Neural cell (in vitro differentiated cells): ENCODE measurements around the gene NACA. TPM values are rescaled to one million over a fixed set of nuclear protein-coding genes. Genes with fewer than 3 reads are reported as not detected.

Experiments
- H2AFZ ChIP-seq: fragments of 200-600, 300-800 bp; sonication (generic), shearing (Covaris generic); 2 replicates; pipeline ENCODE4 v1.6.0; 2014; ENCODE audit warnings: low read depth, mild to moderate bottlenecking, antibody characterized with exemption, low read length, moderate library complexity
- H3F3A ChIP-seq: fragments of 200-600 bp; shearing (Covaris generic); 2 replicates; pipeline ENCODE4 v1.6.1; 2016; ENCODE audit warnings: mild to moderate bottlenecking, moderate library complexity, mixed read lengths, antibody characterized with exemption, low read length; ENCODE audit not compliant: insufficient read depth, poor library complexity, severe bottlenecking
- H3K27ac ChIP-seq: fragments of 200-600, 300-800 bp; sonication (generic), shearing (Covaris generic); 2 replicates; pipeline ENCODE4 v1.5.1; 2014; ENCODE audit warnings: mild to moderate bottlenecking, low read length, moderate library complexity
- H3K27me3 ChIP-seq: fragments of 300-800, 200-600 bp; sonication (generic), shearing (Covaris generic); 2 replicates; pipeline ENCODE4 v1.6.0; 2014; ENCODE audit warnings: mild to moderate bottlenecking, low read depth, low read length, moderate library complexity; ENCODE audit not compliant: insufficient read depth
- H3K36me3 ChIP-seq: fragments of 300-800, 200-600 bp; sonication (generic), shearing (Covaris generic); 2 replicates; pipeline ENCODE4 v1.5.1; 2014; ENCODE audit warnings: mild to moderate bottlenecking, antibody characterized with exemption, low read length, moderate library complexity; ENCODE audit not compliant: insufficient read depth
- H3K4me2 ChIP-seq: fragments of 300-800, 200-600 bp; sonication (generic), shearing (Covaris generic); 2 replicates; pipeline ENCODE4 v1.6.0; 2014; ENCODE audit warnings: mild to moderate bottlenecking, low read length
- H3K4me3 ChIP-seq: fragments of 300-800, 200-600 bp; sonication (generic), shearing (Covaris generic); 2 replicates; pipeline ENCODE4 v1.5.1; 2014; ENCODE audit warnings: mild to moderate bottlenecking, low read length, moderate library complexity
- H3K79me2 ChIP-seq: fragments of 200-600 bp; shearing (Covaris generic); replicated peaks from 2 replicates; pipeline ENCODE4 v1.6.0; 2014; ENCODE audit warnings: mild to moderate bottlenecking, low read length, moderate library complexity; ENCODE audit not compliant: insufficient read depth
- H3K9ac ChIP-seq: fragments of 300-800, 200-600 bp; sonication (generic), shearing (Covaris generic); 2 replicates; pipeline ENCODE4 v1.6.1; 2016; ENCODE audit warnings: mild to moderate bottlenecking, low read length, mixed read lengths
- H3K9me2 ChIP-seq: fragments of 200-600 bp; shearing (Covaris generic); 2 replicates; pipeline ENCODE4 v1.6.1; 2016; ENCODE audit warnings: mild to moderate bottlenecking, low read length, mixed read lengths; ENCODE audit not compliant: insufficient read depth
- H3K9me3 ChIP-seq: fragments of 200-600, 300-800 bp; sonication (generic), shearing (Covaris generic); 2 replicates; pipeline ENCODE4 v1.6.1; 2016; ENCODE audit warnings: mild to moderate bottlenecking, mixed run types, low read length, moderate library complexity, mixed read lengths
- H4K20me1 ChIP-seq: fragments of 200-600 bp; shearing (Covaris generic); 2 replicates; pipeline ENCODE4 v1.6.1; 2016; ENCODE audit warnings: mild to moderate bottlenecking, mixed run types; ENCODE audit not compliant: insufficient read depth
- EP300 ChIP-seq: fragments of 450-650 bp; conservative IDR thresholded peaks from 2 replicates; pipeline ENCODE4 v1.6.1; 2014; ENCODE audit warnings: antibody characterized with exemption, mild to moderate bottlenecking, moderate library complexity; ENCODE audit not compliant: poor library complexity, severe bottlenecking
- EZH2 ChIP-seq: fragments of 200-600, 300-800 bp; shearing (Covaris generic), sonication (generic); IDR thresholded peaks from 2 replicates; pipeline ENCODE4 v1.6.1; 2014; ENCODE audit warnings: antibody characterized with exemption, low read length, borderline replicate concordance, mild to moderate bottlenecking; ENCODE audit not compliant: insufficient read depth, poor library complexity, severe bottlenecking
- MXI1 ChIP-seq: fragments of 450-650 bp; conservative IDR thresholded peaks from 2 replicates; pipeline ENCODE4 v1.6.1; 2014; ENCODE audit warnings: antibody characterized with exemption, mild to moderate bottlenecking; ENCODE audit not compliant: poor library complexity, severe bottlenecking
- POLR2AphosphoS5 ChIP-seq: IDR thresholded peaks from 2 replicates; pipeline ENCODE4 v1.6.1; 2012
- RAD21 ChIP-seq: fragments of 450-650 bp; conservative IDR thresholded peaks from 2 replicates; pipeline ENCODE4 v1.6.1; 2014; ENCODE audit warnings: antibody characterized with exemption, mild to moderate bottlenecking, moderate library complexity
- REST ChIP-seq: IDR thresholded peaks from 2 replicates; pipeline ENCODE4 v1.6.1; 2012; ENCODE audit warnings: borderline replicate concordance
- SMC3 ChIP-seq: fragments of 450-650 bp; conservative IDR thresholded peaks from 2 replicates; pipeline ENCODE4 v1.6.1; 2014; ENCODE audit warnings: antibody characterized with exemption, mild to moderate bottlenecking, moderate library complexity; ENCODE audit not compliant: poor library complexity
- TAF1 ChIP-seq: IDR thresholded peaks from 2 replicates; pipeline ENCODE4 v1.6.1; 2012; ENCODE audit warnings: low read depth
- polyA plus RNA-seq: library from polyadenylated mRNA; depleted of rRNA; stranded (reverse); fragments of >200 nt; gene quantifications from 2 replicates; pipeline ENCODE4 v1.2.3, GENCODE V29; 2014
- TF ChIP-seq, protein P1 (sequence below): fragments of 450-650 bp; IDR thresholded peaks from 2 replicates; pipeline ENCODE4 v1.5.1; 2014; ENCODE audit warnings: antibody characterized with exemption, mild to moderate bottlenecking, moderate library complexity; ENCODE audit not compliant: poor library complexity, severe bottlenecking

Gene NACA
- polyA plus RNA-seq, 1 donor from 2014 or later, result 1,797 TPM

DNA sequence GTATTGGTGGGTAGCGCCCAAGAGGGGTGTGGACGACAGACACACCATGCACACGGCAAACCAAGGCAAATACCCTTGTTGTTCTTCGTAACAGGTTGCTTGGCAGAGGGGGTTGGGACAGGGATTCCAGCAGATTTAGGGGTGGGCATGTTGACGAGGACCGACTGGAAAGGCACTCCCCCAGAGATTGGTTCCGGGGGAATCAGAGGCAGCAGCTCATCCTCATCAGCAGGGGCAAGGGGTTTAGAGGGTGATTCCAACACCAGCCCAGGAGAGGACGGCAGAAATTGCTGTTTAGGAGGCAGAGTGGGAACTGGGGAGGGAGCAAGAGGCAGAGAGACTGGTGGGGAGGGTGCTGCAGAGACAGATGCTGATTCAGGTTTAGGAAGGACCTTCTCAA lies 9.3 kb downstream of the NACA start:
- Histone ChIP-seq H3F3A (no peaks in the 10 kb centered on the region), H4K20me1 (no peaks in the 10 kb centered on the region), H3K4me2 (no peak overlapping the region), H3K27me3 (no peaks in the 10 kb centered on the region), H3K79me2 (peaks cover 20% of the 10 kb centered on the region), H3K27ac (no peak overlapping the region), H3K4me3 (no peak overlapping the region), H3K36me3 (peaks cover 15% of the 10 kb centered on the region), H3K9me2 (no peaks in the 10 kb centered on the region), H3K9me3 (no peaks in the 10 kb centered on the region), H2AFZ (no peak overlapping the region), H3K9ac (no peak overlapping the region)
- TF ChIP-seq POLR2AphosphoS5, result no peak
- no peak for TF ChIP-seq EP300
- TF ChIP-seq TAF1, result no peak
- TF ChIP-seq EZH2, result no peak
- no peak for TF ChIP-seq RAD21
- TF ChIP-seq, protein P1, sequence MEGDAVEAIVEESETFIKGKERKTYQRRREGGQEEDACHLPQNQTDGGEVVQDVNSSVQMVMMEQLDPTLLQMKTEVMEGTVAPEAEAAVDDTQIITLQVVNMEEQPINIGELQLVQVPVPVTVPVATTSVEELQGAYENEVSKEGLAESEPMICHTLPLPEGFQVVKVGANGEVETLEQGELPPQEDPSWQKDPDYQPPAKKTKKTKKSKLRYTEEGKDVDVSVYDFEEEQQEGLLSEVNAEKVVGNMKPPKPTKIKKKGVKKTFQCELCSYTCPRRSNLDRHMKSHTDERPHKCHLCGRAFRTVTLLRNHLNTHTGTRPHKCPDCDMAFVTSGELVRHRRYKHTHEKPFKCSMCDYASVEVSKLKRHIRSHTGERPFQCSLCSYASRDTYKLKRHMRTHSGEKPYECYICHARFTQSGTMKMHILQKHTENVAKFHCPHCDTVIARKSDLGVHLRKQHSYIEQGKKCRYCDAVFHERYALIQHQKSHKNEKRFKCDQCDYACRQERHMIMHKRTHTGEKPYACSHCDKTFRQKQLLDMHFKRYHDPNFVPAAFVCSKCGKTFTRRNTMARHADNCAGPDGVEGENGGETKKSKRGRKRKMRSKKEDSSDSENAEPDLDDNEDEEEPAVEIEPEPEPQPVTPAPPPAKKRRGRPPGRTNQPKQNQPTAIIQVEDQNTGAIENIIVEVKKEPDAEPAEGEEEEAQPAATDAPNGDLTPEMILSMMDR, result no peak
- TF ChIP-seq SMC3, result no peak
- TF ChIP-seq REST, result no peak
- no peak for TF ChIP-seq MXI1

DNA sequence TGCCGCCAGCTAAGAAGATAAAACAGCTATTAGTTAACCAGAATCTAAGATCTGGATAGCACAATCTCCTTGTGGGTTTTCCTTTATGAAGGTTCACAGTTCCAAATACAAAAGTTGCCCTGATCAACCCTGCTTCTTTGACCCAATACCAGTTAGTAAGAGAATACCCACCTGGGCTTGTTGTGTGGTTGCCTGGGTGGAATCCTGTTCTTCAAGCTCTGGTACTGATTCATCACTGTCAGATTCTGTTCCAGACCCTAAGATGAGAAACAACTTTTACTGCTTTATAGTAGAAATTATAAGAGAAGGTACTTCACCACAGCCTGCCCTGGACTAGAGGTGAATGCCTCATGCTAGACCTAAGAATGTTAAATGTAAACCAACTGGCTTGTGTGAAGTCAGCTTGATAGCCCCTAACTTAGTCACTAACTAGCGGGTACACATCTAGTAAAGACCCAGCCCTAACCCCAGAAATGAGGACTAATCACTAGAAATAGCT lies 10.6 kb downstream of the NACA start:
- H3K27ac ChIP-seq, result no peak overlapping the region

More for the DNA sequence above, 10.6 kb downstream of the NACA start:
- peaks cover 9% of the 10 kb centered on the region for H3K79me2 ChIP-seq
- no peak overlapping the region for H3K4me3 ChIP-seq
- H3K27me3 ChIP-seq, result no peaks in the 10 kb centered on the region
- H3F3A ChIP-seq, result no peaks in the 10 kb centered on the region
- no peak for TF ChIP-seq RAD21
- TF ChIP-seq, protein P1, result no peak
- no peak for TF ChIP-seq SMC3
- no peak for TF ChIP-seq REST
- TF ChIP-seq MXI1, result no peak
- no peak for TF ChIP-seq EP300
- TF ChIP-seq EZH2, result no peak
- TF ChIP-seq TAF1, result no peak
- TF ChIP-seq POLR2AphosphoS5, result no peak
- no peaks in the 10 kb centered on the region for H3K9me2 ChIP-seq
- no peaks in the 10 kb centered on the region for H3K9me3 ChIP-seq
- H4K20me1 ChIP-seq, result no peaks in the 10 kb centered on the region
- H3K4me2 ChIP-seq, result no peak overlapping the region
- H3K36me3 ChIP-seq, result peaks cover 15% of the 10 kb centered on the region
- no peak overlapping the region for H2AFZ ChIP-seq
- H3K9ac ChIP-seq, result no peak overlapping the region
